K562 (cell line): ENCODE data around the gene SYMPK. TPM values are rescaled to one million over a fixed set of nuclear protein-coding genes. Genes with fewer than 3 reads are reported as not detected.
A peak's percentile ranks its signal among the peaks of the same experiment; 100 is the strongest.

Experiments
- BCOR ChIP-seq: fragments of 450-650 bp; IDR thresholded peaks from 2 replicates; pipeline ENCODE4 v1.6.1; 2016
- BHLHE40 ChIP-seq: IDR thresholded peaks from 2 replicates; pipeline ENCODE4 v1.6.1; 2011; ENCODE audit warnings: low read length, improper control_type of control experiment
- BRD9 ChIP-seq: fragments of 450-650 bp; IDR thresholded peaks from 2 replicates; pipeline ENCODE4 v1.6.1; 2018; ENCODE audit warnings: low read depth; ENCODE audit not compliant: partially characterized antibody
- CBFA2T2 ChIP-seq: fragments of 450-650 bp; conservative IDR thresholded peaks from 2 replicates; pipeline ENCODE4 v1.6.1; 2017; ENCODE audit warnings: mild to moderate bottlenecking
- CREB3L1 ChIP-seq: fragments of 450-650 bp; IDR thresholded peaks from 2 replicates; pipeline ENCODE4 v1.6.1; 2014; ENCODE audit warnings: low read depth, mild to moderate bottlenecking, moderate library complexity, borderline replicate concordance
- DDX20 ChIP-seq: fragments of 450-650 bp; IDR thresholded peaks from 2 replicates; pipeline ENCODE4 v1.6.1; 2016; ENCODE audit warnings: missing genetic modification characterization, low read depth, mild to moderate bottlenecking, missing compliant biosample characterization, moderate library complexity
- GATAD2A ChIP-seq: fragments of 450-650 bp; IDR thresholded peaks from 2 replicates; pipeline ENCODE4 v1.6.1; 2017
- ILK ChIP-seq: fragments of 450-650 bp; IDR thresholded peaks from 2 replicates; pipeline ENCODE4 v1.6.1; 2016; ENCODE audit warnings: missing genetic modification characterization, low read depth, mild to moderate bottlenecking, missing compliant biosample characterization, moderate library complexity, borderline replicate concordance
- KHSRP ChIP-seq: fragments of 450-650 bp; IDR thresholded peaks from 2 replicates; pipeline ENCODE4 v1.6.1; 2017
- MCM3 ChIP-seq: fragments of 450-650 bp; IDR thresholded peaks from 2 replicates; pipeline ENCODE4 v1.6.1; 2016
- NFIC ChIP-seq: fragments of 450-650 bp; IDR thresholded peaks from 2 replicates; pipeline ENCODE4 v1.6.1; 2017; ENCODE audit warnings: mild to moderate bottlenecking, inconsistent platforms
- NR2C1 ChIP-seq, 2 experiments: fragments of 450-650 bp; IDR thresholded peaks; 2 replicates each; pipeline ENCODE4 v1.6.1; 2017; ENCODE audit warnings: mild to moderate bottlenecking in 2 of 2, antibody characterized with exemption in 1 of 2, inconsistent platforms in 1 of 2, missing compliant biosample characterization in 1 of 2, missing genetic modification characterization in 1 of 2
- PCBP1 ChIP-seq: fragments of 200-400 bp; formaldehyde crosslinking; IDR thresholded peaks from 2 replicates; pipeline ENCODE4 v1.6.1; 2018; ENCODE audit warnings: mild to moderate bottlenecking, low read depth, low read length; ENCODE audit not compliant: poor library complexity, severe bottlenecking
- POLR2AphosphoS2 ChIP-seq: IDR thresholded peaks from 2 replicates; pipeline ENCODE4 v1.6.1; 2012; ENCODE audit warnings: low read length, improper control_type of control experiment
- PTRF ChIP-seq: fragments of 450-650 bp; IDR thresholded peaks from 2 replicates; pipeline ENCODE4 v1.6.1; 2016; ENCODE audit warnings: mild to moderate bottlenecking, missing genetic modification characterization, missing compliant biosample characterization
- SAFB2 ChIP-seq: fragments of 200-400 bp; formaldehyde crosslinking; IDR thresholded peaks from 2 replicates; pipeline ENCODE4 v1.6.1; 2018; ENCODE audit warnings: borderline replicate concordance, low read length, low read depth, moderate library complexity; ENCODE audit not compliant: severe bottlenecking
- SIX5 ChIP-seq, 2 experiments: IDR thresholded peaks; 2 replicates each; pipeline ENCODE4 v1.6.1; 2011; ENCODE audit warnings: low read length in 2 of 2, borderline replicate concordance in 1 of 2, low read depth in 1 of 2, mild to moderate bottlenecking in 1 of 2, moderate library complexity in 1 of 2; ENCODE audit not compliant: insufficient read depth in 1 of 2
- SMARCB1 ChIP-seq: IDR thresholded peaks from 2 replicates; pipeline ENCODE4 v1.6.1; 2011; ENCODE audit warnings: improper control_type of control experiment, low read depth; ENCODE audit not compliant: insufficient read length
- THAP12 ChIP-seq: fragments of 250-450 bp; sonication (Bioruptor Pico); IDR thresholded peaks from 2 replicates; pipeline ENCODE4 v1.9.0; 2021; ENCODE audit warnings: mild to moderate bottlenecking, inconsistent platforms
- TSC22D4 ChIP-seq: fragments of 450-650 bp; IDR thresholded peaks from 2 replicates; pipeline ENCODE4 v1.6.1; 2016; ENCODE audit warnings: missing genetic modification characterization, missing biosample characterization, control low read depth
- ZNF232 ChIP-seq: sonication (generic); formaldehyde crosslinking; IDR thresholded peaks from 2 replicates; pipeline ENCODE4 v1.8.0; 2022; ENCODE audit warnings: mild to moderate bottlenecking, missing genetic modification reagents
- ZNF398 ChIP-seq: fragments of 250-450 bp; sonication (Bioruptor Pico); IDR thresholded peaks from 2 replicates; pipeline ENCODE4 v1.8.0; 2021; ENCODE audit warnings: moderate library complexity, mild to moderate bottlenecking, inconsistent platforms
- ZNF445 ChIP-seq: fragments of 250-450 bp; sonication (Bioruptor Pico); IDR thresholded peaks from 2 replicates; pipeline ENCODE4 v1.4.0; 2020; ENCODE audit warnings: low read depth, mild to moderate bottlenecking, moderate library complexity
- ZNF668 ChIP-seq: fragments of 250-450 bp; sonication (Bioruptor Pico); IDR thresholded peaks from 2 replicates; pipeline ENCODE4 v1.8.0; 2022; ENCODE audit warnings: mild to moderate bottlenecking, inconsistent platforms
- polyA plus RNA-seq, 8 experiments: library from polyadenylated mRNA; depleted of rRNA in 4 of 8; stranded (reverse) in 5 of 8; unstranded in 3 of 8; fragments of >200 nt; fragmentation: Nextera tagmentation in 2 of 8; fragmentation: Illumina TruSeq in 1 of 8; extraction: Ambion mirVana in 2 of 8; extraction: Trizol in 1 of 8; gene quantifications; 2 replicates each; pipeline versions ENCODE4 v1.2.1 to v1.2.3, GENCODE V29; 2011 to 2014; ENCODE audit warnings: inconsistent platforms in 1 of 8, missing spikeins in 1 of 8
- total RNA-seq, 7 experiments: library from RNA; depleted of rRNA in 6 of 7; stranded (reverse); fragments of >200 nt in 6 of 7; fragmentation: Illumina TruSeq in 2 of 7; extraction: Trizol in 2 of 7; gene quantifications; 2 replicates each; pipeline versions ENCODE4 v1.2.1 to v1.2.3, GENCODE V29; 2011 to 2021; ENCODE audit warnings: low replicate concordance in 1 of 7

SYMPK gene
- total and polyA plus RNA-seq, 9 of the 15 experiments (the other 6 are each of a cell fraction or from before 2014, with no cell fraction given) = 0.73 to 95.5 (median 58.4) TPM

- no peak for TF ChIP-seq BHLHE40
- TF ChIP-seq NFIC = peak; percentile 46
- TF ChIP-seq GATAD2A = no peak
- no peak for TF ChIP-seq SIX5 (IDR thresholded peaks at IDR 0.05; ENCODE audit: borderline replicate concordance in 1 of 2, insufficient read depth in 1 of 2, low read depth in 1 of 2, low read length in 2 of 2)
- peak; percentile 77 for TF ChIP-seq CBFA2T2
- no peak for TF ChIP-seq TSC22D4
- TF ChIP-seq ZNF232 (CRISPR knock-in tag) = no peak
- no peak for TF ChIP-seq ZNF445 (CRISPR knock-in tag)
- no peak for TF ChIP-seq ZNF668
- TF ChIP-seq ZNF398 (CRISPR knock-in tag) = no peak
- TF ChIP-seq BRD9 = no peak
- TF ChIP-seq BCOR = peak; percentile 71; the same call in 1 of the 2 replicates
- TF ChIP-seq ILK (tag) = no peak
- TF ChIP-seq CREB3L1 = no peak; the same call in 1 of the 2 replicates
- no peak for TF ChIP-seq DDX20 (tag)
- TF ChIP-seq PTRF = no peak
- no peak for TF ChIP-seq SAFB2
- TF ChIP-seq NR2C1 (IDR thresholded peaks at IDR 0.05) = no peak
- no peak for TF ChIP-seq NR2C1 (tag; IDR thresholded peaks at IDR 0.05)
- TF ChIP-seq KHSRP = no peak
- no peak for TF ChIP-seq POLR2AphosphoS2
- TF ChIP-seq MCM3 = no peak
- TF ChIP-seq THAP12 = no peak
- no peak for TF ChIP-seq SMARCB1
- no peak for TF ChIP-seq PCBP1
Measured at GRCh38 chr19:45889210-45889885, 26.4 kb upstream of the SYMPK start (continued).
